ENCODE measurements around the gene RAB34.

Gene RAB34

DNA sequence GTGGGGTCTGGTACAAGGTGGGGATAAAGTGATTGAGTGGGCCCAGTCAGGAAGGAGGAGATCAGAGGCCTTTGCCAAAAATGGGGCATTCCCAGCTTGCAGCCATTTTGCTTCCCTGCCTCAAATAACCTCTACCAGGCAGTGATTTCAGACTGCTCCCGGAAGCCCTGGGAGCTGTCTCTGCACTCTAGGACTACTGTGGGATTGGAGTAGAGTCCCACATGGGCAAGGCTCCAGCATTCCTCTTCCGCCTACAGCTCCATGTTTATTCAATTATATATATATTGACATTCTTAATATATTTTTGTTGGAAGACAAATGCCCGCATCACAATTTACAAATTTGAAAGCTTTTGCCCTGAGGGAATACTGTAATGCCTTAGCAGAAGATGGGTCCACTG is 42.2 kb downstream of the RAB34 start:
- DNase-seq, result no peak

GRCh38 chr17:28669918-28670317 is 47.8 kb downstream of the RAB34 start:
- no peak for DNase-seq

- DNase-seq, result no peak
These were observed 49.8 kb downstream of the RAB34 start for GRCh38 chr17:28667870-28668269.

DNA sequence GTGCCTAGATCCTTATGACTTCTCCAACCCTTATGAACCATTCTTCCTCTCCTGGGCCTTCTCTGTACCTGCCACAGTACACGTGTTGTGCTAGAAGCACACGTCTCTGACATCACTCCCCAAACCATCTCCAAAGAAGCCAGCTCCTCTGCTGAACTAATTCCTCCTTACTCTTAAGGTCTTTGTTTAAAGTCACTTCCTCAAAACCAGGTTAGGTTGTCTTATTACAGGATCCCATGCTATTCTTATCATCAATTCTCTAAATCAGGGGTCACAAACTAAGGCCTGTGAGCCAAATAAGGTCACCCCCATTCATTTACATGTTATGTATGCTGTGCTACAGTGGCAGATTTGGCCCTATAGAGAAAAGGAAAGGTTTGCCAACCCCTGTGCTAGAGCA is 51.7 kb downstream of the RAB34 start:
- no peak for DNase-seq

All from activated naive CD4-positive, alpha-beta T cell treated with anti-CD3 and anti-CD28 coated beads, Interleukin-2, amount 50 U/mL, for 16 hours (primary cell).